Body of pancreas (tissue), 4 donors: ENCODE results near the gene CD180.

Experiments
- CTCF ChIP-seq, 7 experiments: fragments of 450-650 bp in 4 of 7; fragments of 200-600 bp in 3 of 7; sonication (generic) in 3 of 7; IDR thresholded peaks; one replicate each; pipeline ENCODE4 v1.5.1; 2016 to 2019; ENCODE audit warnings: antibody characterized with exemption in 7 of 7
- POLR2A ChIP-seq, 3 donors: fragments of 450-650 bp; IDR thresholded peaks; one replicate each; pipeline ENCODE4 v1.6.1; 2016; ENCODE audit warnings: antibody characterized with exemption in 3 of 3, mild to moderate bottlenecking in 2 of 3

- TF ChIP-seq CTCF (IDR thresholded peaks at IDR 0.05) = no peak
- no peak for TF ChIP-seq POLR2A (IDR thresholded peaks at IDR 0.05)
These were observed 7.6 kb downstream of the CD180 start for GRCh38 chr5:67189079-67189354.
